Endothelial cell of umbilical vein (primary cell): ENCODE measurements around the gene POLR3C.

ENCODE experiments used
- FOS ChIP-seq: IDR thresholded peaks from 2 replicates; pipeline ENCODE4 v1.6.1; 2011; ENCODE audit warnings: mild to moderate bottlenecking, low read length, moderate library complexity, borderline replicate concordance; ENCODE audit not compliant: insufficient read depth
- JUN ChIP-seq: IDR thresholded peaks from 2 replicates; pipeline ENCODE4 v1.6.1; 2011; ENCODE audit warnings: borderline replicate concordance, low read depth; ENCODE audit not compliant: insufficient read length, insufficient read depth
- POLR2A ChIP-seq: IDR thresholded peaks from 2 replicates; pipeline ENCODE4 v1.6.1; 2012; ENCODE audit warnings: low read depth, mild to moderate bottlenecking, control low read depth, low read length
- TF ChIP-seq, protein P1 (sequence below), 2 donors: IDR thresholded peaks; 1 replicate in 1 of 2; 2 replicates in 1 of 2; pipeline ENCODE4 v1.5.1; 2011; ENCODE audit warnings: low read length in 2 of 2, mild to moderate bottlenecking in 2 of 2, moderate library complexity in 2 of 2, control low read depth in 1 of 2, inconsistent platforms in 1 of 2, low read depth in 1 of 2; ENCODE audit not compliant: insufficient read depth in 1 of 2; ENCODE audit errors: extremely low read depth in 1 of 2

DNA sequence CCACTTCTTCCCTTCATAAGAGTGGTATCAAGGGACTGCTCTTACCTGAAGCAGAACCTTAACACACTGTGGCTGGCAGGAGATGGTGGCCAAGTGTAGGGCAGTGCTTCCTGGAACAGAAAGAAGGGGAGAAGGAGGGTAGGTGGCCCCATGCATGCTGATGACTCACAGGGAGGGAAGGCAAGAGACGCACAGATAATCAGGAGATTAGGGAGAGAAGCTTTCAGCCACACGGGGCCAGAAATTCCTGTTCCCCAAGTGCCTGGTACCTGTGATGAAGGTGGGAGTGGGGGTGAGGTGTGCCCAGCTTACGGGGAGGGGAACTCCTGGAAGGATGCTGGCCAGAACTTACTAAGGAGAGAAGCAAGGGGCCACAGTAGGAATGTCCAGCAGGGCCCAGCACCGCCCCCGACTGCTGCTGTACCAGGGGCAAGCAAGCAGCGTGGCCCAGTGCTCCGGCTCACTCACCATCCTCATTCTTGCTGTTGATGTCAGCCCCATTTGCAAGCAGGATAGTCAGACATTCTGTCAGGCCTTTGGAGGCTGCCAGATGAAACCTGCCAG lies 54.0 kb downstream of the POLR3C start:
- TF ChIP-seq POLR2A = no peak
- TF ChIP-seq FOS = no peak
- TF ChIP-seq, protein P1, sequence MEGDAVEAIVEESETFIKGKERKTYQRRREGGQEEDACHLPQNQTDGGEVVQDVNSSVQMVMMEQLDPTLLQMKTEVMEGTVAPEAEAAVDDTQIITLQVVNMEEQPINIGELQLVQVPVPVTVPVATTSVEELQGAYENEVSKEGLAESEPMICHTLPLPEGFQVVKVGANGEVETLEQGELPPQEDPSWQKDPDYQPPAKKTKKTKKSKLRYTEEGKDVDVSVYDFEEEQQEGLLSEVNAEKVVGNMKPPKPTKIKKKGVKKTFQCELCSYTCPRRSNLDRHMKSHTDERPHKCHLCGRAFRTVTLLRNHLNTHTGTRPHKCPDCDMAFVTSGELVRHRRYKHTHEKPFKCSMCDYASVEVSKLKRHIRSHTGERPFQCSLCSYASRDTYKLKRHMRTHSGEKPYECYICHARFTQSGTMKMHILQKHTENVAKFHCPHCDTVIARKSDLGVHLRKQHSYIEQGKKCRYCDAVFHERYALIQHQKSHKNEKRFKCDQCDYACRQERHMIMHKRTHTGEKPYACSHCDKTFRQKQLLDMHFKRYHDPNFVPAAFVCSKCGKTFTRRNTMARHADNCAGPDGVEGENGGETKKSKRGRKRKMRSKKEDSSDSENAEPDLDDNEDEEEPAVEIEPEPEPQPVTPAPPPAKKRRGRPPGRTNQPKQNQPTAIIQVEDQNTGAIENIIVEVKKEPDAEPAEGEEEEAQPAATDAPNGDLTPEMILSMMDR (IDR thresholded peaks at IDR 0.05; ENCODE audit: extremely low read depth in 1 of 2, insufficient read depth in 1 of 2, low read depth in 1 of 2, low read length in 2 of 2) = no peak
- TF ChIP-seq JUN = no peak
